Coronary artery (tissue), 2 donors: ENCODE results near the gene NPR2.

Experiments
- DNase-seq: peaks from one replicate; pipeline ENCODE4 v3.0.0-alpha.2; 2017; ENCODE audit warnings: low spot score
- H3K27ac ChIP-seq, 2 donors: fragments of 200-600 bp; sonication (generic); one replicate each; pipeline ENCODE4 v1.5.1; 2016 to 2019
- H3K4me3 ChIP-seq: fragments of 200-600 bp; sonication (generic); 2 replicates; pipeline ENCODE4 v1.5.1; 2016; ENCODE audit warnings: mild to moderate bottlenecking, moderate library complexity
- CTCF ChIP-seq: fragments of 200-600 bp; sonication (generic); IDR thresholded peaks from one replicate; pipeline ENCODE4 v1.5.1; 2019; ENCODE audit warnings: antibody characterized with exemption

The NPR2 gene

GRCh38 chr9:35828716-35829083 is 37.3 kb downstream of the NPR2 start, which contains the start of gene FAM221B:
Gene FAM221B, minus strand, starts transcription at chr9:35828732. Its CDS starts 2,571 bp downstream, at chr9:35826161.
- DNase-seq, result no peak
- no peak for TF ChIP-seq CTCF

GRCh38 chr9:35829084-35829763 is 37.8 kb downstream of the NPR2 start, which contains the start of gene TMEM8B:
Gene TMEM8B, plus strand, starts transcription at chr9:35829228. Its CDS starts 220 bp downstream, at chr9:35829448.
- Histone ChIP-seq H3K4me3 (peak within 1 kb of the TSS; percentile 100), H3K27ac (peak within 1 kb of the TSS; percentile 96 to 100)
- TF ChIP-seq CTCF, result no peak
- peak; percentile 97 for DNase-seq

More at GRCh38 chr9:35828716-35829083, 37.3 kb downstream of the NPR2 start, which contains the start of gene FAM221B:
- H3K27ac ChIP-seq, result peak within 1 kb of the TSS; percentile 96 to 100
- H3K4me3 ChIP-seq, result peak within 1 kb of the TSS; percentile 100

GRCh38 chr9:35829764-35830096 is 38.3 kb downstream of the NPR2 start:
- Histone ChIP-seq H3K27ac (peak overlapping the region; percentile 96 to 100), H3K4me3 (peak overlapping the region; percentile 100)
- DNase-seq, result no peak
- TF ChIP-seq CTCF, result no peak

GRCh38 chr9:35831040-35831439 is 39.6 kb downstream of the NPR2 start:
- H3K4me3 ChIP-seq, result peak overlapping the region; percentile 100
- no peak for DNase-seq
- TF ChIP-seq CTCF, result no peak
- H3K27ac ChIP-seq, result peak overlapping the region in 1 of 2 donors; percentile 100

- H3K27ac ChIP-seq, result no peak overlapping the region
- H3K4me3 ChIP-seq, result no peak overlapping the region
- no peak for DNase-seq
- TF ChIP-seq CTCF, result no peak
Measured at GRCh38 chr9:35832814-35833213, 41.4 kb downstream of the NPR2 start.

- H3K4me3 ChIP-seq, result no peak overlapping the region
- TF ChIP-seq CTCF, result no peak
- DNase-seq, result no peak
- no peak overlapping the region for H3K27ac ChIP-seq
Measured at GRCh38 chr9:35834260-35835215, 43.1 kb downstream of the NPR2 start.
